OCI-LY3 (cell line): ENCODE results near the gene NUDT19.

Source experiments
- CTCF ChIP-seq: fragments of 200-600, 300-600 bp; sonication (generic); IDR thresholded peaks from 2 replicates; pipeline ENCODE4 v1.5.1; 2014; ENCODE audit warnings: antibody characterized with exemption, low read length, low read depth
- EZH2phosphoT487 ChIP-seq: fragments of 200-600 bp; shearing (Covaris generic); IDR thresholded peaks from 2 replicates; pipeline ENCODE4 v1.6.1; 2018; ENCODE audit warnings: antibody characterized with exemption, mixed run types, low read depth

- TF ChIP-seq CTCF (no peak), EZH2phosphoT487 (no peak)
Observed at GRCh38 chr19:32674153-32674930, 17.3 kb upstream of the NUDT19 start.
